GM12873 (cell line): ENCODE results near the gene FABP1.

Experiments
- CTCF ChIP-seq: IDR thresholded peaks from 2 replicates; pipeline ENCODE4 v1.5.1; 2012; ENCODE audit warnings: low read depth, mild to moderate bottlenecking, moderate library complexity, low read length, control low read depth; ENCODE audit not compliant: insufficient read depth; ENCODE audit errors: missing control alignments

Gene FABP1

GRCh38 chr2:88127888-88128653 lies at the start of gene FABP1:
TSS of gene FABP1 (minus strand) at chr2:88128062. CDS start at chr2:88128017, 45 bp downstream.
- no peak for TF ChIP-seq CTCF

- TF ChIP-seq CTCF, result no peak
Measured at GRCh38 chr2:88177556-88177955, 49.7 kb upstream of the FABP1 start.

- TF ChIP-seq CTCF, result no peak
Measured at GRCh38 chr2:88176352-88176984, 48.6 kb upstream of the FABP1 start.

- TF ChIP-seq CTCF, result no peak
Measured at GRCh38 chr2:88172882-88173281, 45.0 kb upstream of the FABP1 start.

- TF ChIP-seq CTCF, result no peak
Measured at GRCh38 chr2:88171966-88172365, 44.1 kb upstream of the FABP1 start.

GRCh38 chr2:88170472-88170892 lies 42.6 kb upstream of the FABP1 start:
- TF ChIP-seq CTCF, result no peak

GRCh38 chr2:88168386-88168785 lies 40.5 kb upstream of the FABP1 start:
- TF ChIP-seq CTCF, result no peak
